Ovary (tissue), 9 donors: ENCODE measurements around the gene FBLN2. TPM values are rescaled to one million over a fixed set of nuclear protein-coding genes. Genes with fewer than 3 reads are reported as not detected.

Experiments used
- DNase-seq, 5 donors: peaks; one replicate each; pipeline ENCODE4 v3.0.0-alpha.2; 2019 to 2020
- H3K27ac ChIP-seq, 2 donors: fragments of 200-600 bp; one replicate each; pipeline versions ENCODE4 v1.5.1 to v1.8.0; 2019 to 2022
- H3K27me3 ChIP-seq: fragments of 200-600 bp; one replicate; pipeline ENCODE4 v1.8.0; 2022
- H3K36me3 ChIP-seq: fragments of 200-600 bp; sonication (generic); one replicate; pipeline ENCODE4 v1.5.1; 2019
- H3K4me1 ChIP-seq: one replicate; pipeline ENCODE4 v1.8.1; 2013; ENCODE audit warnings: mild to moderate bottlenecking, moderate library complexity; ENCODE audit not compliant: insufficient read depth
- H3K4me3 ChIP-seq: fragments of 200-600 bp; sonication (generic); one replicate; pipeline ENCODE4 v1.5.1; 2017
- H3K9me3 ChIP-seq, 2 donors: fragments of 200-600 bp in 1 of 2; sonication (generic) in 1 of 2; one replicate each; pipeline versions ENCODE4 v1.5.1 to v1.8.1; 2013 to 2019; ENCODE audit warnings: mild to moderate bottlenecking in 1 of 2, moderate library complexity in 1 of 2
- CTCF ChIP-seq, 3 donors: fragments of 450-650 bp in 2 of 3; fragments of 200-600 bp in 1 of 3; IDR thresholded peaks; one replicate each; pipeline versions ENCODE4 v1.5.1 to v1.8.0; 2016 to 2022; ENCODE audit warnings: antibody characterized with exemption in 3 of 3, mild to moderate bottlenecking in 1 of 3
- EP300 ChIP-seq: sonication (generic); formaldehyde crosslinking; IDR thresholded peaks from one replicate; pipeline ENCODE4 v1.6.1; 2017; ENCODE audit warnings: antibody characterized with exemption
- POLR2A ChIP-seq: fragments of 450-650 bp; IDR thresholded peaks from one replicate; pipeline ENCODE4 v1.6.1; 2017; ENCODE audit warnings: antibody characterized with exemption, mild to moderate bottlenecking, moderate library complexity
- WGBS, 3 donors: extraction: QIAGEN DNeasy Blood & Tissue Kit in 1 of 3; methylation state at CpG; one replicate each; pipeline versions ENCODE4 v1.1.5 to v1.1.7; 2013 to 2017; 5-methylcytosine and 5-hydroxymethylcytosine counted together
- intact Hi-C, 4 donors: fragments of 100-400 bp; cut with DNase I; formaldehyde crosslinking; loops; one replicate each; pipeline versions ENCODE4 v1.11.0 to v1.15.1; 2022 to 2023
- polyA plus RNA-seq, 2 donors: library from polyadenylated mRNA; stranded (reverse); fragments of 200-250 nt in 1 of 2; fragments of 350-450 nt in 1 of 2; fragmentation: Illumina TruSeq in 1 of 2; extraction: RNeasy Lipid Tissue Mini Kit (QIAGEN cat#74804) in 1 of 2; gene quantifications; one replicate each; pipeline ENCODE4 v1.2.3, GENCODE V29; 2013 to 2014
- total RNA-seq, 7 donors: library from RNA; depleted of rRNA in 2 of 7; stranded (reverse); fragments of >200 nt in 2 of 7; fragmentation: NEBNext Ultra II Directional in 3 of 7; extraction: Animal tissue kit (Norgen Biotek cat#: 25700) in 3 of 7; gene quantifications; one replicate each; pipeline versions ENCODE4 v1.1.0 to v1.2.4, GENCODE V29; 2016 to 2023
- donor health status: DM: no; HTN: no; CAD: no; lungs with moderate emphysema.
- donor health status: DM: no; HTN: no; CAD: no.
- donor health status: Bipolar disorder and iron deficiency.
- donor health status: DM: yes; HTN: yes; CAD: no.
- donor health status: DM: no; HTN: no; CAD: no.
- donor health status: DM: yes; HTN: yes; CAD: no.

Gene FBLN2
- total and polyA plus RNA-seq, 9 donors = 4.0 to 18.2 (median 8.1) TPM

- Histone ChIP-seq H3K4me1 (no peaks in the 10 kb centered on the region), H3K9me3 (no peaks in the 10 kb centered on the region), H3K36me3 (no peaks in the 10 kb centered on the region), H3K27ac (no peak overlapping the region), H3K4me3 (no peak overlapping the region), H3K27me3 (no peaks in the 10 kb centered on the region)
- intact Hi-C loops = no loop called here
- DNase-seq = no peak
- WGBS, 3 donors = 84 to 86% (median 85%) methylated on average over 31 of the region's 31 CpGs
- TF ChIP-seq POLR2A (no peak), CTCF (IDR thresholded peaks at IDR 0.05) (no peak), EP300 (no peak)
Observed at GRCh38 chr3:13621381-13622221, 72.7 kb downstream of the FBLN2 start.

- H3K27me3 ChIP-seq = no peaks in the 10 kb centered on the region
- H3K4me3 ChIP-seq = no peak overlapping the region
- no peaks in the 10 kb centered on the region for H3K9me3 ChIP-seq
- no peak overlapping the region for H3K27ac ChIP-seq
- no peaks in the 10 kb centered on the region for H3K36me3 ChIP-seq
- no peak for DNase-seq
- no peaks in the 10 kb centered on the region for H3K4me1 ChIP-seq
- intact Hi-C loops = no loop called here
- TF ChIP-seq CTCF (IDR thresholded peaks at IDR 0.05) (no peak), POLR2A (no peak), EP300 (no peak)
- WGBS, 3 donors = 39 to 73% (median 59%) methylated on average over 10 to 15 of the region's 15 CpGs
Observed at GRCh38 chr3:13622356-13622755, 73.4 kb downstream of the FBLN2 start.

GRCh38 chr3:13623101-13623654 is 74.3 kb downstream of the FBLN2 start:
- Histone ChIP-seq H3K27ac (no peak overlapping the region), H3K36me3 (no peaks in the 10 kb centered on the region), H3K4me1 (no peaks in the 10 kb centered on the region), H3K27me3 (no peaks in the 10 kb centered on the region), H3K4me3 (no peak overlapping the region), H3K9me3 (no peaks in the 10 kb centered on the region)
- DNase-seq = no peak
- TF ChIP-seq POLR2A (no peak), CTCF (IDR thresholded peaks at IDR 0.05) (no peak), EP300 (no peak)
- intact Hi-C loops = no loop called here
- WGBS, 3 donors = 24 to 33% (median 28%) methylated on average over 21 of the region's 21 CpGs

- intact Hi-C loops = no loop called here
- no peaks in the 10 kb centered on the region for H3K4me1 ChIP-seq
- 80 to 92% (median 86%) methylated on average over 6 of the region's 6 CpGs for WGBS, 3 donors
Observed at GRCh38 chr3:13624021-13624420, 75.1 kb downstream of the FBLN2 start.

More at GRCh38 chr3:13624021-13624420, 75.1 kb downstream of the FBLN2 start:
- Histone ChIP-seq H3K36me3 (no peaks in the 10 kb centered on the region), H3K4me3 (no peak overlapping the region), H3K27me3 (no peaks in the 10 kb centered on the region), H3K9me3 (no peaks in the 10 kb centered on the region), H3K27ac (no peak overlapping the region)
- TF ChIP-seq EP300 (no peak), POLR2A (no peak), CTCF (IDR thresholded peaks at IDR 0.05) (no peak)
- DNase-seq = no peak
